ENCODE measurements around the gene LPAR2.
"Not testable (repeated sequence)": the region's sequence is repeated elsewhere in the genome, so short reads cannot be mapped to it uniquely, and the experiment has no call there.

The LPAR2 gene

DNA sequence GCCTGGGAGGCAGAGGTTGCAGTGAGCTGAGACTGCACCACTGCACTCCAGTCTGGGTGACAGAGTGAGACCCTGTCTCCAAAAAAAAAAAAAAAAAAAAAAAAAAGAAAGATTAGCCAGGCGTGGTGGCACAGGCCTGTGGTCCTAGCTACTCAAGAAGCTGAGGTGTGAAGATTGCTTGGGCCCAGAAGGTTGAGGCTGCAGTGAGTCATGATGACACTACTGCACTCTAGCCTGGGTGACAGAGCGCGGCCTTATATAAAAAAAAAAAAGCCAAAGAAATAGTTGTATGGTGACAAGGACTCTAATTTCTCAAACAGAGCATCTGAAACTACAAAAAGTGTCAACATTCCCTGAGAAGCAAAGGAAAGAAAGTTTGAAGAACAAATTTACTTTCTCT is 12.9 kb downstream of the LPAR2 start:
- DNase-seq (ENCODE audit: low spot score): no peak

DNA sequence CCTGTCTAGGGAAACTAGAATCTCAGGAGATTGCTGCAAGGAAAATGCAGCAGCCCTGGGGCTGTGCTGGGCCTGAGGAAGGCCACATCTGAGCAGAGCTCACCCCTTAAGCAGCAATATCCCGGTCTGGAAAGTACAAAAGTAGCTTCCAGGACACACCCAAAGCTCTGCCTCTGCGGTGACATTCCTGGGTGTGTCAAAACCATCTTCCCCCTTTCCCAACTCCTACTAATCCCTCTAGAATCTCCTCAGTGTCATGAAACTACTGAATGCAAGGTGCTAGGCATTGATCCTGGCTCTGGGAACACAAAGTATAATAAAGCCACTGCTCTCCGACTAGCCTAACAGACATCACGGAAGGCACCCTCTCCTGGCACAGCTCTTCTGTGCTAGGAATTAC is 14.5 kb downstream of the LPAR2 start:
- TF ChIP-seq CTCF (IDR thresholded peaks at IDR 0.05; ENCODE audit: extremely low read depth, missing control alignments): no peak
- no peak for DNase-seq (ENCODE audit: low spot score)

More for the DNA sequence above, 12.9 kb downstream of the LPAR2 start:
- no peak for TF ChIP-seq CTCF (IDR thresholded peaks at IDR 0.05; ENCODE audit: extremely low read depth, missing control alignments)

DNA sequence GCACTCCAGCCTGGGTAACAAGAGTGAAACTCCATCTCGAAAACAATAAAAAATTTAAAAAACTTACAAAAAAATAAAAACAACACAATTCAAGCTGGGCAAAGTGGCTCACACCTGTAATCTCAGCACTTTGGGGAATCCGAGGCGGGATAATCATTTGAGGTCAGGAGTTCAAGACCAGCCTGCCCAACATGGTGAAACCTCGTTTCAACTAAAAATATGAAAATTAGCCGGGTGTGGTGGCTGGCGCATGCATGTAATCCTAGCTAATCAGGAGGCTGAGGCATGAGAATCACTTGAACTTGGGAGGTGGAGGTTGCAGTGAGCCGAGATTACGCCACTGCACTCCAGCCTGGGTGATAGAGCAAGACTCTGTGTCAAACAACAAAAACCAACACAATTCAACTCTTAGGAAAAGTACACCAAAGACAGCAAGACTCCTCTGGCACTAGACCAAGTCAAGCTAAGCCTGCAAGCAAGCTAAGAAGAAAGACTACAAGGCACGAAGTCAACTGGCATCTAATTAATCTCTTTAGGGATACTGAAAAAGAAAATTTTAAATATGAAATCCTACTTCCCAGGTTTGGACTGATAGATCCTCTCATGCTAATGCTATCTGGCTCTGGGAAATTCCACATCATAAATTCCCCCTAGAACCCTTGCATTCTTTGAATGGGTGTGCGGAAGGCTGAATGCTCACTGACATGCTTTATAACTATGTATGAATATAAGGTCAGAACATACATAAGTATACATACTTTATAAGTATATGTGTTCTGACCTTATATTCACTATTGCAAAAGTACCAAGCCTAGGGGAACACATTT is 17.4 kb downstream of the LPAR2 start:
- TF ChIP-seq CTCF (IDR thresholded peaks at IDR 0.05; ENCODE audit: extremely low read depth, missing control alignments): no peak
- no peak for DNase-seq (ENCODE audit: low spot score)

DNA sequence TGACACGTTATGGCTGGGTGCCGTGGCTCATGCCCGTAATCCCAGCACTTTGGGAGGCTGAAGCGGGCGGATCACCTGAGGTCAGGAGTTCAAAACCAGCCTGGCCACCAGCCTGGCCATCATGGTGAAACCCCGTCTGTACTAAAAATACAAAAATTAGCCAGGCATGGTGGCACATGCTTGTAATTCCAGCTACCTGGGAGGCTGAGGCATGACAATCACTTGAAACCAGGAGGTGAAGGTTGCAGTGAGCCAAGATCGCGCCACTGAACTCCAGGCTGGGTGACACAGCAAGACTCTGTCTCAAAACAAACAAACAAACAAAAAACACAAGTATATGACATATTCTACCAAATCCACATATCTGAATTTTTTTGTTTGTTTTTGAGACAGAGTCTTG is 21.3 kb downstream of the LPAR2 start:
- not testable (repeated sequence) for DNase-seq (ENCODE audit: low spot score)

- no peak for TF ChIP-seq CTCF (IDR thresholded peaks at IDR 0.05; ENCODE audit: extremely low read depth, missing control alignments)
- no peak for DNase-seq (ENCODE audit: low spot score)
Observed at GRCh38 chr19:19606021-19606420, 22.0 kb downstream of the LPAR2 start.

DNA sequence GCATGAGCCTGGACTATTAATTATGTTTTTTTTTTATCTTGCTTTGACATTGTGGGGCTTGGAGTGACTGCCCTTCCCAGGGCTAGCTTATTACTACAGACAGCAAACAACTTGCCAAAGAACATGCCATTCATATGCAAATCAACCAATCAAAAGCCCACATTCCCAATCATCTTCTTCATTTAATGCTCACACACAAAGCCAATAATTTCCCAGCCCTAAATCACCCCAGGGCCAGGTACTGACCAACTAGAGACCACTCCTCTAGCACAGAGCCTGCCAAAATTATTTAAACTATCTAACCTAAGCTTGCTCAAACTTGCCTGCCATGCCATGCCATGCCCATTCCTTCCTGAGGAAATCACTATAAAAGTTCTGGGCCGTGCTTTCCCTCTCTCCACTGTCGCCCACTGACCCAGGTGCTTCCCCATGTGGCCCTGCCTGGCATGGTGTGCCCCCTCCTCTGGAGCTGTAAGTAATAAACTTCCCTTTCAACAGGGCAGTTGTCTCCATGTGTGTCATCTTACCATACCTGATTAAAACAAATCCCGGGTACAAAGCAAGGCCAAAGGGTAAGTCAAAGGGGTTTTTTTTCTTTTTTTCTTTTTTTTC is 25.2 kb downstream of the LPAR2 start:
- DNase-seq (ENCODE audit: low spot score): no peak
- TF ChIP-seq CTCF (IDR thresholded peaks at IDR 0.05; ENCODE audit: extremely low read depth, missing control alignments): no peak

- no peak for TF ChIP-seq CTCF (IDR thresholded peaks at IDR 0.05; ENCODE audit: extremely low read depth, missing control alignments)
- no peak for DNase-seq (ENCODE audit: low spot score)
Observed at GRCh38 chr19:19602136-19602712, 25.8 kb downstream of the LPAR2 start.
